DND-41 (cell line): ENCODE data around the gene TP73.

Experiments
- ATAC-seq: fragments of 200-7000 bp; cut with Tn5 transposase; 3 replicates; pipeline ENCODE4 v1.9.1; 2021; ENCODE audit warnings: low read depth; ENCODE audit not compliant: insufficient read depth
- DNase-seq: peaks from one replicate; pipeline ENCODE4 v3.0.0-alpha.2; 2020
- H2AFZ ChIP-seq: 2 replicates; pipeline ENCODE4 v1.6.0; 2012; ENCODE audit warnings: low read depth, low read length
- H3K27ac ChIP-seq: 2 replicates; pipeline ENCODE4 v1.5.1; 2012; ENCODE audit warnings: low read length, inconsistent platforms
- H3K27me3 ChIP-seq: fragments of 200-600 bp; sonication (generic); 2 replicates; pipeline ENCODE4 v1.6.0; 2012; ENCODE audit warnings: low read length, mild to moderate bottlenecking, inconsistent platforms; ENCODE audit not compliant: insufficient read depth, poor library complexity
- H3K36me3 ChIP-seq: 2 replicates; pipeline ENCODE4 v1.5.1; 2012; ENCODE audit warnings: low read length, inconsistent platforms; ENCODE audit not compliant: insufficient read depth
- H3K4me1 ChIP-seq: 2 replicates; pipeline ENCODE4 v1.5.1; 2012; ENCODE audit warnings: mild to moderate bottlenecking, low read length; ENCODE audit not compliant: insufficient read depth
- H3K4me2 ChIP-seq: 2 replicates; pipeline ENCODE4 v1.6.0; 2012; ENCODE audit warnings: mild to moderate bottlenecking, moderate library complexity, low read length, inconsistent platforms; ENCODE audit not compliant: insufficient read depth
- H3K4me3 ChIP-seq, 2 experiments: fragments of 200-600 bp in 1 of 2; shearing (Covaris generic) in 1 of 2; 2 replicates each; pipeline ENCODE4 v1.5.1; 2012 to 2016; ENCODE audit warnings: inconsistent platforms in 2 of 2, low read length in 2 of 2, mild to moderate bottlenecking in 2 of 2, low read depth in 1 of 2, moderate library complexity in 1 of 2
- H3K79me2 ChIP-seq: 2 replicates; pipeline ENCODE4 v1.6.0; 2012; ENCODE audit warnings: low read length, inconsistent platforms; ENCODE audit not compliant: insufficient read depth
- H3K9ac ChIP-seq: 2 replicates; pipeline ENCODE4 v1.6.0; 2012; ENCODE audit warnings: low read depth, mild to moderate bottlenecking, inconsistent platforms, low read length, moderate library complexity
- H3K9me3 ChIP-seq: 2 replicates; pipeline ENCODE4 v1.5.1; 2012; ENCODE audit warnings: low read length, moderate library complexity, mild to moderate bottlenecking, inconsistent platforms; ENCODE audit not compliant: insufficient read depth, severe bottlenecking
- H4K20me1 ChIP-seq: 2 replicates; pipeline ENCODE4 v1.6.0; 2012; ENCODE audit warnings: low read length; ENCODE audit not compliant: insufficient read depth
- EZH2 ChIP-seq: IDR thresholded peaks from 3 replicates; pipeline ENCODE4 v1.6.1; 2012; ENCODE audit warnings: borderline replicate concordance, low read depth, mild to moderate bottlenecking, moderate library complexity, low read length, inconsistent platforms; ENCODE audit not compliant: severe bottlenecking
- TF ChIP-seq, protein P1 (sequence below): IDR thresholded peaks from 2 replicates; pipeline ENCODE4 v1.5.1; 2012; ENCODE audit warnings: borderline replicate concordance, low read length, moderate library complexity, mild to moderate bottlenecking; ENCODE audit not compliant: poor library complexity, severe bottlenecking; ENCODE audit errors: extremely low read depth

The TP73 gene

GRCh38 chr1:3607703-3608065 lies 44.6 kb upstream of the TP73 start:
- Histone ChIP-seq H4K20me1 (peaks cover 34% of the 10 kb centered on the region), H3K4me2 (no peak overlapping the region), H3K27me3 (peaks cover 36% of the 10 kb centered on the region), H2AFZ (no peak overlapping the region), H3K4me3 (no peak overlapping the region), H3K36me3 (no peaks in the 10 kb centered on the region), H3K27ac (no peak overlapping the region), H3K4me1 (peaks cover 18% of the 10 kb centered on the region), H3K79me2 (no peaks in the 10 kb centered on the region), H3K9ac (no peak overlapping the region), H3K9me3 (no peaks in the 10 kb centered on the region)
- TF ChIP-seq EZH2: no peak
- TF ChIP-seq, protein P1, sequence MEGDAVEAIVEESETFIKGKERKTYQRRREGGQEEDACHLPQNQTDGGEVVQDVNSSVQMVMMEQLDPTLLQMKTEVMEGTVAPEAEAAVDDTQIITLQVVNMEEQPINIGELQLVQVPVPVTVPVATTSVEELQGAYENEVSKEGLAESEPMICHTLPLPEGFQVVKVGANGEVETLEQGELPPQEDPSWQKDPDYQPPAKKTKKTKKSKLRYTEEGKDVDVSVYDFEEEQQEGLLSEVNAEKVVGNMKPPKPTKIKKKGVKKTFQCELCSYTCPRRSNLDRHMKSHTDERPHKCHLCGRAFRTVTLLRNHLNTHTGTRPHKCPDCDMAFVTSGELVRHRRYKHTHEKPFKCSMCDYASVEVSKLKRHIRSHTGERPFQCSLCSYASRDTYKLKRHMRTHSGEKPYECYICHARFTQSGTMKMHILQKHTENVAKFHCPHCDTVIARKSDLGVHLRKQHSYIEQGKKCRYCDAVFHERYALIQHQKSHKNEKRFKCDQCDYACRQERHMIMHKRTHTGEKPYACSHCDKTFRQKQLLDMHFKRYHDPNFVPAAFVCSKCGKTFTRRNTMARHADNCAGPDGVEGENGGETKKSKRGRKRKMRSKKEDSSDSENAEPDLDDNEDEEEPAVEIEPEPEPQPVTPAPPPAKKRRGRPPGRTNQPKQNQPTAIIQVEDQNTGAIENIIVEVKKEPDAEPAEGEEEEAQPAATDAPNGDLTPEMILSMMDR: no peak
- no peak for ATAC-seq
- DNase-seq: no peak

DNA sequence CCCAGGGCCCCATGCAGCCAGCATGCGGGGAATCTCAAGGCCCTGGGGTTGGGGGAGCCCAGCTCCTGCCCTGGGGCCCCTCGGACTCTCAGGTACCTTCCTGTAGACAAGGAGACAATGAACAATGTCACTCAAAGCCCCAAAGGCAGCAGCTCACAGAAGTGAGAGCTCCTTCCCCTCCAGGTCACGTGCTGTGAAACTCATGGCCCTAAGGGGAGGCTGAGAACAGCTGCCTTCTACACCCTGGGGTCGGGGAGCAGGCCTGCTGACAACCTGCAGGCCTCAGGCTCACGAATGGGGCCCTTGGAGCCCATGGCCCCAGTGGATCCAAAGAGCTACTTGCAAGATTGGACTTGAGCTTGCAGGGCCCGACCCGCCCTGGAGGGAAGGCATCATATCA lies 44.2 kb upstream of the TP73 start:
- Histone ChIP-seq H3K4me3 (no peak overlapping the region), H3K9ac (no peak overlapping the region), H4K20me1 (peaks cover 37% of the 10 kb centered on the region), H2AFZ (no peak overlapping the region), H3K4me1 (peaks cover 18% of the 10 kb centered on the region), H3K27ac (no peak overlapping the region), H3K27me3 (peaks cover 41% of the 10 kb centered on the region), H3K79me2 (no peaks in the 10 kb centered on the region), H3K4me2 (no peak overlapping the region), H3K36me3 (no peaks in the 10 kb centered on the region), H3K9me3 (no peaks in the 10 kb centered on the region)
- no peak for DNase-seq
- TF ChIP-seq, protein P1: no peak
- no peak for TF ChIP-seq EZH2
- no peak for ATAC-seq

DNA sequence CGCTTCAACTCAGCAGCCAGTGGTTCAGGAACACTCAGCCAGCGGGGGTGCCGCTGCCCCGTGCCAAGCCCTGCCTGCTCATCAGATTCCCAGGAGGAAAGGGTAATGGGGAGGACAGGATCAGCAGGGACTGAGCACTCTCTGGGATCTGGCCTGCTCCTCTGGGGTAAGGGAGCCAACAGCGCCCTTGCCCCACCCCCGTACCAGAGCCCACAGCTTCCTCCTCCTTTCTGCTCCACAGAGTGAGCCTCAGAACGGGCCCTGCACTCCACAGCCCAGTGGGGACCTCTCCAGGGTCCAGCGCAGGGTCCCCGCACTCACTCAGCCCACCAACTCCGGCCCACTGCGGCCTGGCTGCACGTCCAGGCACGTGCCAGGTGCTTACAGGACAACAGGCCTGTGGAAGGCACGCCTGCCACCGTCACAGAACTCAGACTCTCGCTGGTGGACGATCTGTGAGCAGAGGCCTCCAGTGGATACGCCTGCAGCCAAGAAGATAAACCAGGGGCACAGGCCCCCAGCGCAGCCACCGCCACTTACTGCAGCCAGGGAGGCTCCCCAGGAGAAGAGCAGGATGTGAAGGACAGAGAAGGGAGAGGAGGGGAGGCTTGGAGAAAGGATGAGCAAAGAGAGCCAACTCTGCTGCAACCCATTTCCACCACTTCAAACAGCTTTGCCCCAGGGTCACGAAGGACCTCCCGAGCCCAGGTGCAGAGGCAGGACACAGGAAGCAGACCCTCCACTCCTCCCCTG lies 43.1 kb upstream of the TP73 start:
- H3K79me2 ChIP-seq: no peaks in the 10 kb centered on the region
- H3K36me3 ChIP-seq: no peaks in the 10 kb centered on the region
- H3K4me3 ChIP-seq: no peak overlapping the region
- DNase-seq: no peak
- H3K27me3 ChIP-seq: peaks cover 51% of the 10 kb centered on the region
- no peak overlapping the region for H2AFZ ChIP-seq
- no peak overlapping the region for H3K9ac ChIP-seq
- H3K4me2 ChIP-seq: no peak overlapping the region
- peaks cover 43% of the 10 kb centered on the region for H4K20me1 ChIP-seq
- TF ChIP-seq, protein P1: no peak
- TF ChIP-seq EZH2: no peak
- no peaks in the 10 kb centered on the region for H3K9me3 ChIP-seq
- H3K4me1 ChIP-seq: peaks cover 24% of the 10 kb centered on the region
- H3K27ac ChIP-seq: no peak overlapping the region
- no peak for ATAC-seq
